ENCODE results near the gene PRLHR.

The PRLHR gene

GRCh38 chr10:118557946-118558345 is 37.5 kb downstream of the PRLHR start:
- no peak for DNase-seq

- no peak for DNase-seq
Measured at GRCh38 chr10:118551535-118552100, 43.8 kb downstream of the PRLHR start.

- DNase-seq: no peak
Measured at GRCh38 chr10:118547282-118547681, 48.2 kb downstream of the PRLHR start.

DNA sequence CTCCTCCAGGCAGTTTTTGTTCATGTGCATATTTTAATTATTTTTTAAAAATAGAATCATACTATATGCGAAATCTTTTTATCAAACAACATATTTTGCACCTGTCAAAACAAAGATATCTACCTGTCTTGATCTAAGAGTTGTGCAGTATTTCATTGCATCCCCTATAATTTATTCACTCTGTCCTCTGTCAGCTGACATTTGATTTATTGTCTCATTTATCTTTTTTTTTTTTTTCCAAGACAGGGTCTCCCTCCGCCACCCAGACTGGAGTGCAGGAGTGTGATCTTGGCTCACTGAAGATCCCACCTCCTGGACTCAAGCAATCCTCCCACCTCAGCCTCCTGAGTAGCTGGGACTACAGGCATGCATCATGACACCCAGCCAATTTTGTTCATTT is 49.0 kb downstream of the PRLHR start:
- DNase-seq: no peak

GRCh38 chr10:118545381-118545780 is 50.1 kb downstream of the PRLHR start:
- no peak for DNase-seq

GRCh38 chr10:118544401-118544948 is 51.0 kb downstream of the PRLHR start:
- no peak for DNase-seq

GRCh38 chr10:118543714-118544400 is 51.6 kb downstream of the PRLHR start:
- DNase-seq: peak; percentile 2

DNA sequence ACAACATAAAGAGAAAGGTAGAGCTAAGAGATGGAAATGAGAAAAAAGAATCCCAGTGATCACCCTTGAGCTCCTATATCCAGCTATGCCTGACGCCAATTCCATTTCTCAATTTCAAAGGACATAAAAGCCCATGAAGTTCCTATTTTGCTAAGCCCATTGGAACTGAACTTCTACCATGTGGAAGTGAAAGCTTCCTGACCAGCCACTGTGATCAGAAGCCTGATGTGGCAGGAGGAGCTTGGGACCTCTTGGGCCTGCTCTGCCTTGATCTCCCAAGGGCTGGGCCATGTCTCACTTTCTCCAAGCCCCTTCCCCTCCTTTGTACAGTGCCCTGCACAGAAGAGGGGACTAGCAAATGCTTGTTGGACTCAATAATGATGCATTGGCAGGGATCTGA is 52.7 kb downstream of the PRLHR start:
- DNase-seq: no peak

DNA sequence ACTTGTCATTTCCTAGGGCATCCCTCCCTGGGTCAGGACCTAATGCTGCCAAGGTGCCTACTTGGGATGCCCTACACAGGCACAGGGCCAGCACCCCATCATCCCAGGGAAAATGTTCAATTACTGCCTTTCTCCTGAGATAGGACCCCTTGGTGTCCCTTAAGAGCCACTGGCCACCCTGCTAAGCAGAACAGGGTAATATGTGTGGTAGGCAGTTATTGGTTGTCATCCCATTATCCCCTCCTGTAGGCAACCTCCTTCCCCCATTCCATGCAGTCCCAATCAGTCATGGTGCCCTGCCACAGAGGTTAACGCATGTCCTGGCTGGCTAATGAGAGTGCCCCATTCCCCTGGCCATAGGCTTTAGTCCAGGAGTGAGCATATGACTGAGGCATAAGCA is 53.2 kb downstream of the PRLHR start:
- no peak for DNase-seq

DNA sequence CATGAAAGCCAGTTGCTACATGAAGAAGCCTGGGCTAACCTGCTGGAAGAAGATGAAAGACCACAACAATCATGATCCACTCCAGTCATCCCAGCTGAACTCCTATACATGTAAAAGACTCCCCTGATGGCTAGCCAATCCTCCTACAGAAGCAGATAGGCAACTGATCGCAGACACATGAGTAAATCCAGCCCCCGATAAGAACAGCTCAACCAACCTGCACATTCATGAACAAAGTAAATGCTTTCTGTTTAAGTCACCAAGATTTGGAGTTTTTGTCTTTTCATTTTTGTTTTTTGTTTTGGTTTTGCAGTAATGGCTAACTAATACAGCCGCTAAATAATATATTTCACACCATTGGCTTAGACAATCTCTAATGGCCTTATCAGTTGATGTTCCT is 53.7 kb downstream of the PRLHR start:
- no peak for DNase-seq
